Lower lobe of right lung (tissue), 2 donors: Measurements from ENCODE around the gene UFD1. TPM values are rescaled to one million over a fixed set of nuclear protein-coding genes. Genes with fewer than 3 reads are reported as not detected.
"Not testable (repeated sequence)": the region's sequence is repeated elsewhere in the genome, so short reads cannot be mapped to it uniquely, and the experiment has no call there.

Experiments used
- ATAC-seq, 2 donors: fragments of 200-7000 bp; cut with Tn5 transposase; one replicate each; pipeline ENCODE4 v1.9.1; 2020 to 2022; ENCODE audit warnings: mild to moderate bottlenecking in 2 of 2, moderate library complexity in 2 of 2
- DNase-seq: peaks from one replicate; pipeline ENCODE4 v3.0.0-alpha.2; 2020
- H3K27ac ChIP-seq: fragments of 200-600 bp; one replicate; pipeline ENCODE4 v1.8.0; 2022
- H3K27me3 ChIP-seq: fragments of 200-600 bp; one replicate; pipeline ENCODE4 v1.8.0; 2022; ENCODE audit warnings: low read depth
- H3K36me3 ChIP-seq: fragments of 200-600 bp; one replicate; pipeline ENCODE4 v1.8.0; 2022; ENCODE audit warnings: mild to moderate bottlenecking
- H3K4me1 ChIP-seq: fragments of 200-600 bp; one replicate; pipeline ENCODE4 v1.8.0; 2022
- H3K4me3 ChIP-seq: fragments of 200-600 bp; one replicate; pipeline ENCODE4 v1.8.0; 2022; ENCODE audit warnings: mild to moderate bottlenecking
- H3K9me3 ChIP-seq: fragments of 200-600 bp; one replicate; pipeline ENCODE4 v1.8.0; 2022
- intact Hi-C: fragments of 100-400 bp; cut with DNase I; formaldehyde crosslinking; loops from one replicate; pipeline ENCODE4 v1.11.0; 2022
- total RNA-seq: library from RNA; stranded (reverse); fragmentation: NEBNext Ultra II Directional; extraction: Animal tissue kit (Norgen Biotek cat#: 25700); gene quantifications from one replicate; pipeline ENCODE4 v1.2.1, GENCODE V29; 2021
- TF ChIP-seq, protein P1 (sequence below): fragments of 200-600 bp; IDR thresholded peaks from one replicate; pipeline ENCODE4 v1.8.0; 2022; ENCODE audit warnings: antibody characterized with exemption, mild to moderate bottlenecking
- donor health status: DM: no; HTN: yes; CAD: no; lungs with severe emphysema.

The UFD1 gene
- total RNA-seq, 1 donor from 2014 or later, result 36.7 TPM

GRCh38 chr22:19449422-19449767 is 29.6 kb downstream of the UFD1 start:
- intact Hi-C loops, result no loop called here
- Histone ChIP-seq H3K27me3 (no peaks in the 10 kb centered on the region), H3K4me1 (peaks cover 29% of the 10 kb centered on the region), H3K36me3 (peaks cover 42% of the 10 kb centered on the region), H3K9me3 (no peaks in the 10 kb centered on the region), H3K27ac (no peak overlapping the region), H3K4me3 (no peak overlapping the region)
- ATAC-seq (no peak), DNase-seq (no peak)
- TF ChIP-seq, protein P1, sequence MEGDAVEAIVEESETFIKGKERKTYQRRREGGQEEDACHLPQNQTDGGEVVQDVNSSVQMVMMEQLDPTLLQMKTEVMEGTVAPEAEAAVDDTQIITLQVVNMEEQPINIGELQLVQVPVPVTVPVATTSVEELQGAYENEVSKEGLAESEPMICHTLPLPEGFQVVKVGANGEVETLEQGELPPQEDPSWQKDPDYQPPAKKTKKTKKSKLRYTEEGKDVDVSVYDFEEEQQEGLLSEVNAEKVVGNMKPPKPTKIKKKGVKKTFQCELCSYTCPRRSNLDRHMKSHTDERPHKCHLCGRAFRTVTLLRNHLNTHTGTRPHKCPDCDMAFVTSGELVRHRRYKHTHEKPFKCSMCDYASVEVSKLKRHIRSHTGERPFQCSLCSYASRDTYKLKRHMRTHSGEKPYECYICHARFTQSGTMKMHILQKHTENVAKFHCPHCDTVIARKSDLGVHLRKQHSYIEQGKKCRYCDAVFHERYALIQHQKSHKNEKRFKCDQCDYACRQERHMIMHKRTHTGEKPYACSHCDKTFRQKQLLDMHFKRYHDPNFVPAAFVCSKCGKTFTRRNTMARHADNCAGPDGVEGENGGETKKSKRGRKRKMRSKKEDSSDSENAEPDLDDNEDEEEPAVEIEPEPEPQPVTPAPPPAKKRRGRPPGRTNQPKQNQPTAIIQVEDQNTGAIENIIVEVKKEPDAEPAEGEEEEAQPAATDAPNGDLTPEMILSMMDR, result no peak

GRCh38 chr22:19448739-19449421 is 30.1 kb downstream of the UFD1 start:
- Histone ChIP-seq H3K9me3 (no peaks in the 10 kb centered on the region), H3K27me3 (no peaks in the 10 kb centered on the region), H3K36me3 (peaks cover 42% of the 10 kb centered on the region), H3K4me1 (peaks cover 30% of the 10 kb centered on the region), H3K27ac (no peak overlapping the region), H3K4me3 (no peak overlapping the region)
- TF ChIP-seq, protein P1, result no peak
- ATAC-seq (no peak), DNase-seq (no peak)
- intact Hi-C loops, result no loop called here

DNA sequence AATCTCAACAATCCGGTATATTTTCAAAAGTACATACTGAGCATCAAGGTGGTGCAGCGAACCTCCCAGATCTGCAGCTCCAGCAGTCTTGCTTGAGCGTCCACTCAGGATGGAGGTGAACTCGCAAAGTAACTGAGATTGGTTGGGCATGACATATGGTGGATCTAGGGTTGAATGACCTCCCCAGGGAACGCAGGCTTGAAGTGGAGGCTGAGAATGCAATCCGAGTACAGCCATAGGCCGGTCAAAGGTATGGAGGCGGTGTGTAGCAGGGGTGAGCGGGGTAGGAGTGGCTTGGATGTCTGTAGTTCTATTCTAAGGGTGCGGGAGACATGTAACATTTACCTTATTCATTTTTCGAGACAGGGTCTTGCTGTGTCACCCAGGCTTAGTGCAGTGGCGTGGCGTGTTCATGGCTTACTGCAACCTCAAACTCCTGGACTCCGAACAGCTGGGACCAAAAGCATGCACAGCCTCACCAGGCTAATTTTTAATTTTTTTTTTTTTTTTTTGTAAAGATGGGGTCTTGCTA is 30.9 kb downstream of the UFD1 start:
- no peaks in the 10 kb centered on the region for H3K9me3 ChIP-seq
- no peaks in the 10 kb centered on the region for H3K27me3 ChIP-seq
- no peak for DNase-seq
- peak overlapping the region; percentile 76 for H3K4me3 ChIP-seq
- H3K4me1 ChIP-seq, result peaks cover 33% of the 10 kb centered on the region
- peaks cover 41% of the 10 kb centered on the region for H3K36me3 ChIP-seq
- TF ChIP-seq, protein P1, result no peak
- ATAC-seq, result peak; percentile 50 to 68
- intact Hi-C loops, result no loop called here
- H3K27ac ChIP-seq, result peak overlapping the region; percentile 89

DNA sequence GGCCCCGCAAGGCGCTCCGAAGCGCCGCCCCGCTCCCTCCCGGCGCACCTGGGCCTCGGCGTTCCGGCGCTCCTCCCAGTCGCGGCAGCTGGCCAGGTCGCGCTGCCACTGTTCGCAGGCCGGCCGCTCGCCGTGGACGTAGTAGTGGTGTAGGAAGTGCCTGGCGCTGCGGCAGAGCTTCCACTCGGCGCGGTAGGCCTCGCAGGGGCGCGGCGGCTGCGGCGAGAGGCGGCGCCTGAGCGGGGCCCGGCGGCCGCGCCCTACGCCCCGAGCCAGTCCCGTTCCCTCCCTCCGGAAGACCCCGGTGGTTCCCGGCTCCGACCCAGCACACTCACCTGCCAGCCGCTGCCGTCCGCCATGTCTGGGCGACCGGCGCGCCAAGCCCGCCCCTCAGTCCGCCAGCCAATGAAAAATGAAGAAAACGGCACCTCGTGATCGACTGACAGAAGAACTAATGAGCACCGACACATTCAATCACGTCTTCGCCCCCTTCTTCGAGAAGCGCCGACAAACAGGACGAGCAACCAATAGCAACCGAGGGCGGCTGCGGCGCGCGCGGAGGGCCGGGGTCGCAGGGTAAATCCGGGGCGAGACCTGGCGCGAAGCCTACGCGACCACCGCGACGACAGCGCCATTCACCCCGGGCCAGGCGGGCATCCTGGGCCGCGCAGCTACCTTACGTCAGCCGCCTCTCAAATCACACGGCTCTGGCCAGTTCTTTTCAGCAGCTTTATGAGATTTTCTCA is 31.5 kb downstream of the UFD1 start, which contains the start of gene C22orf39:
Gene C22orf39 (minus strand): TSS at position 382 of the 746 bp plus-strand sequence. CDS start 23 bp downstream, at position 359.
- peak; percentile 90 for DNase-seq
- H3K27ac ChIP-seq, result peak within 1 kb of the TSS; percentile 89
- peaks cover 39% of the 10 kb centered on the region for H3K36me3 ChIP-seq
- intact Hi-C loops, result no loop called here
- no peaks in the 10 kb centered on the region for H3K27me3 ChIP-seq
- TF ChIP-seq, protein P1, result no peak
- no peaks in the 10 kb centered on the region for H3K9me3 ChIP-seq
- peak within 1 kb of the TSS; percentile 76 for H3K4me3 ChIP-seq
- peak; percentile 96 to 98 for ATAC-seq
- peaks cover 33% of the 10 kb centered on the region for H3K4me1 ChIP-seq

- Histone ChIP-seq H3K9me3 (no peaks in the 10 kb centered on the region), H3K27ac (peak overlapping the region; percentile 89), H3K4me1 (peaks cover 33% of the 10 kb centered on the region), H3K27me3 (no peaks in the 10 kb centered on the region), H3K4me3 (peak overlapping the region; percentile 76), H3K36me3 (peaks cover 38% of the 10 kb centered on the region)
- TF ChIP-seq, protein P1, result no peak
- peak; percentile 30 to 50 for ATAC-seq
- intact Hi-C loops, result no loop called here
- DNase-seq, result no peak
Observed at GRCh38 chr22:19446603-19447329, 32.2 kb downstream of the UFD1 start.

- H3K36me3 ChIP-seq, result peaks cover 26% of the 10 kb centered on the region
- H3K27ac ChIP-seq, ATAC-seq, H3K27me3 ChIP-seq, H3K4me3 ChIP-seq, H3K9me3 ChIP-seq, DNase-seq, intact Hi-C loops: not testable (repeated sequence)
- H3K4me1 ChIP-seq, result peaks cover 33% of the 10 kb centered on the region
Observed at GRCh38 chr22:19445279-19445982, 33.6 kb downstream of the UFD1 start.
